WTC11 (cell line): ENCODE results near the gene ZNF808.

Source experiments
- ATF2 ChIP-seq: sonication (generic); formaldehyde crosslinking; IDR thresholded peaks from 2 replicates; pipeline ENCODE4 v1.8.1; 2022; ENCODE audit warnings: low read depth, missing genetic modification reagents, borderline replicate concordance
- CTCF ChIP-seq: fragments of 200-600 bp; IDR thresholded peaks from 2 replicates; pipeline ENCODE4 v1.8.0; 2022; ENCODE audit warnings: antibody characterized with exemption
- ERG ChIP-seq: fragments of 250-450 bp; sonication (Bioruptor Pico); IDR thresholded peaks from 2 replicates; pipeline ENCODE4 v1.8.0; 2021; ENCODE audit warnings: mild to moderate bottlenecking
- ESRRA ChIP-seq: sonication (generic); formaldehyde crosslinking; IDR thresholded peaks from 2 replicates; pipeline ENCODE4 v1.8.1; 2022; ENCODE audit warnings: mild to moderate bottlenecking, missing genetic modification reagents, borderline replicate concordance
- HMGXB4 ChIP-seq: sonication (generic); formaldehyde crosslinking; IDR thresholded peaks from 2 replicates; pipeline ENCODE4 v1.8.1; 2023; ENCODE audit warnings: mild to moderate bottlenecking, moderate library complexity, missing genetic modification reagents
- NFYB ChIP-seq: sonication (generic); formaldehyde crosslinking; conservative IDR thresholded peaks from 2 replicates; pipeline ENCODE4 v1.8.0; 2022; ENCODE audit warnings: low read depth, missing genetic modification reagents
- SMAD4 ChIP-seq: sonication (generic); formaldehyde crosslinking; IDR thresholded peaks from 2 replicates; pipeline ENCODE4 v1.8.0; 2022; ENCODE audit warnings: mild to moderate bottlenecking, missing genetic modification reagents
- SOX15 ChIP-seq: fragments of 250-450 bp; sonication (Bioruptor Pico); IDR thresholded peaks from 2 replicates; pipeline ENCODE4 v1.9.0; 2021; ENCODE audit warnings: mild to moderate bottlenecking
- STAT6 ChIP-seq: sonication (generic); formaldehyde crosslinking; conservative IDR thresholded peaks from 2 replicates; pipeline ENCODE4 v1.8.1; 2023; ENCODE audit warnings: mild to moderate bottlenecking, low read depth, missing genetic modification reagents, moderate library complexity
- USF1 ChIP-seq: sonication (generic); formaldehyde crosslinking; IDR thresholded peaks from 2 replicates; pipeline ENCODE4 v1.8.0; 2022; ENCODE audit warnings: mild to moderate bottlenecking, missing genetic modification reagents
- ZNF423 ChIP-seq: fragments of 250-450 bp; sonication (Bioruptor Pico); IDR thresholded peaks from 2 replicates; pipeline ENCODE4 v2.1.2; 2022; ENCODE audit warnings: mild to moderate bottlenecking, moderate library complexity
- ZNF512 ChIP-seq: sonication (generic); formaldehyde crosslinking; IDR thresholded peaks from 2 replicates; pipeline ENCODE4 v1.8.1; 2022; ENCODE audit warnings: missing genetic modification reagents, borderline replicate concordance

- TF ChIP-seq STAT6 (CRISPR knock-in tag), result no peak
- TF ChIP-seq CTCF, result no peak
- TF ChIP-seq ATF2 (CRISPR knock-in tag), result no peak
- TF ChIP-seq ESRRA (CRISPR knock-in tag), result no peak
- no peak for TF ChIP-seq HMGXB4 (CRISPR knock-in tag)
- TF ChIP-seq ZNF512 (CRISPR knock-in tag), result no peak
- no peak for TF ChIP-seq SOX15 (CRISPR knock-in tag)
- TF ChIP-seq ERG (CRISPR knock-in tag), result no peak
- TF ChIP-seq SMAD4 (CRISPR knock-in tag), result no peak
- no peak for TF ChIP-seq NFYB (CRISPR knock-in tag)
- no peak for TF ChIP-seq ZNF423
- no peak for TF ChIP-seq USF1 (CRISPR knock-in tag)
Measured at GRCh38 chr19:52566121-52566520, 38.7 kb downstream of the ZNF808 start.
